HuH-7.5 (cell line): Measurements from ENCODE around the gene BFSP2.
A peak's percentile ranks its signal among the peaks of the same experiment; 100 is the strongest.

ENCODE experiments used
- DNase-seq: peaks from one replicate; pipeline ENCODE4 v3.0.0; 2011; ENCODE audit warnings: low spot score

The BFSP2 gene

GRCh38 chr3:133383175-133383574, 16.7 kb upstream of the BFSP2 start:
- DNase-seq = no peak

GRCh38 chr3:133383741-133384140, 16.1 kb upstream of the BFSP2 start:
- DNase-seq = no peak

GRCh38 chr3:133384331-133385027, 15.4 kb upstream of the BFSP2 start:
- DNase-seq = peak; percentile 77

GRCh38 chr3:133386876-133387275, 13.0 kb upstream of the BFSP2 start:
- DNase-seq = no peak

- no peak for DNase-seq
Measured at GRCh38 chr3:133387341-133387740, 12.5 kb upstream of the BFSP2 start.

GRCh38 chr3:133388696-133389395, 11.0 kb upstream of the BFSP2 start:
- DNase-seq = no peak

- no peak for DNase-seq
Measured at GRCh38 chr3:133390715-133391114, 9.1 kb upstream of the BFSP2 start.

- no peak for DNase-seq
Measured at GRCh38 chr3:133393204-133393603, 6.7 kb upstream of the BFSP2 start.

GRCh38 chr3:133393691-133394474, 6.0 kb upstream of the BFSP2 start:
- DNase-seq = no peak

GRCh38 chr3:133394561-133395311, 5.1 kb upstream of the BFSP2 start:
- no peak for DNase-seq

GRCh38 chr3:133396906-133397305, 3.0 kb upstream of the BFSP2 start:
- no peak for DNase-seq

- no peak for DNase-seq
Measured at GRCh38 chr3:133401374-133402135, 1.7 kb downstream of the BFSP2 start.

GRCh38 chr3:133404920-133405319, 5.1 kb downstream of the BFSP2 start:
- no peak for DNase-seq

GRCh38 chr3:133408366-133408765, 8.5 kb downstream of the BFSP2 start:
- no peak for DNase-seq

- DNase-seq = no peak
Measured at GRCh38 chr3:133408961-133409360, 9.1 kb downstream of the BFSP2 start.

- DNase-seq = no peak
Measured at GRCh38 chr3:133410191-133410892, 10.5 kb downstream of the BFSP2 start.

GRCh38 chr3:133412183-133413132, 12.6 kb downstream of the BFSP2 start:
- DNase-seq = no peak

- DNase-seq = no peak
Measured at GRCh38 chr3:133413161-133414020, 13.5 kb downstream of the BFSP2 start.

- DNase-seq = no peak
Measured at GRCh38 chr3:133414021-133414392, 14.2 kb downstream of the BFSP2 start.
